Testis (tissue), 3 donors: ENCODE data around the gene SMARCAD1. TPM values are rescaled to one million over a fixed set of nuclear protein-coding genes. Genes with fewer than 3 reads are reported as not detected.
"Not testable (repeated sequence)": the region's sequence is repeated elsewhere in the genome, so short reads cannot be mapped to it uniquely, and the experiment has no call there.

ENCODE experiments used
- DNase-seq: peaks from one replicate; pipeline ENCODE4 v3.0.0-alpha.2; 2019
- H3K27ac ChIP-seq, 2 donors: fragments of 200-600 bp; sonication (generic); one replicate each; pipeline ENCODE4 v1.5.1; 2019
- H3K27me3 ChIP-seq: fragments of 200-600 bp; sonication (generic); one replicate; pipeline ENCODE4 v1.5.1; 2019
- H3K36me3 ChIP-seq: fragments of 200-600 bp; sonication (generic); one replicate; pipeline ENCODE4 v1.5.1; 2017; ENCODE audit warnings: low read depth; ENCODE audit errors: missing control alignments
- H3K4me1 ChIP-seq: fragments of 200-600 bp; sonication (generic); one replicate; pipeline ENCODE4 v1.5.1; 2019
- H3K4me3 ChIP-seq, 2 donors: fragments of 200-600 bp; sonication (generic); one replicate each; pipeline ENCODE4 v1.5.1; 2017 to 2019
- H3K9me3 ChIP-seq: fragments of 200-600 bp; sonication (generic); one replicate; pipeline ENCODE4 v1.5.1; 2017
- POLR2A ChIP-seq: fragments of 450-650 bp; IDR thresholded peaks from one replicate; pipeline ENCODE4 v1.6.1; 2017; ENCODE audit warnings: antibody characterized with exemption, mild to moderate bottlenecking, moderate library complexity
- WGBS, 2 donors: methylation state at CpG; one replicate each; pipeline ENCODE4 v1.1.5; 2018; 5-methylcytosine and 5-hydroxymethylcytosine counted together
- intact Hi-C: fragments of 100-400 bp; cut with DNase I; formaldehyde crosslinking; loops from one replicate; pipeline ENCODE4 v1.15.1; 2023; ENCODE audit warnings: low total_unique reads
- polyA plus RNA-seq: library from polyadenylated mRNA; stranded (reverse); fragments of 350-450 nt; fragmentation: Illumina TruSeq; extraction: RNeasy Lipid Tissue Mini Kit (QIAGEN cat#74804); gene quantifications from one replicate; pipeline ENCODE4 v1.2.3, GENCODE V29; 2014; ENCODE audit warnings: low read depth, low replicate concordance; ENCODE audit not compliant: insufficient read depth
- total RNA-seq, 2 donors: library from RNA; depleted of rRNA; stranded (reverse); fragments of >200 nt; gene quantifications; one replicate each; pipeline ENCODE4 v1.2.3, GENCODE V29; 2016
- TF ChIP-seq, protein P1 (sequence below), 3 experiments: fragments of 450-650 bp in 2 of 3; fragments of 200-600 bp in 1 of 3; sonication (generic) in 1 of 3; IDR thresholded peaks; one replicate each; pipeline ENCODE4 v1.5.1; 2016 to 2019; ENCODE audit warnings: antibody characterized with exemption in 3 of 3, mild to moderate bottlenecking in 2 of 3, moderate library complexity in 1 of 3

The SMARCAD1 gene
- total and polyA plus RNA-seq, 3 donors from 2014 or later, result 17.4 to 35.6 (median 31.7) TPM

DNA sequence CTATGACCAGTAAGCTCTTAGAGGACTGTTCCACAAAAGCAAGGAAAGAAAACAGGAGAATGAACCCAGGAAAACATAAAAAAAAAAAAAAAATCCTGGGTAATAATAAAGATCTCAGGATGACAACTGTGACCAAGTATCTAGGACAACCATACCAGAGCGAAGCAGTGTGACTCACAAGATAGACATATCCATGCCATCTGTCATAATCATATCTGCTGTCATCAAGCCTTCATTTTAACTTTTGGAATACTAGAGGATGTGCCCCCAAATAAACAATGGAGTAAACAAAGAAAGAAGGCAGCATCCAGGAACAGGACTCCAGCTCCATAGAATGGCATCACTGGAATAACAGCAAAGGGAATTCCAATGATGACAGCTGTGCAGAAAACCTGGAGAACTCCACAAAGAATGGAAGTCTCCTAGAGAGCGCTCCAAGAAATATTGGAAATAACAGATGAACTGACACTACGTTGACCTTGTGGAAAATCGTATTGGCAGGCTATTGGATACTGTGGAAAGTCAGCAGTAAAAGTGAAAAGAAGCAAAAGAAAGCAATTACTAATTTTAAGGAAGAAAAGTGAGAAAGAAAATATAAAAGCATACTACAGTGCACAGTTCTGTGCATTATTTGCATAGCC is 99.7 kb downstream of the SMARCAD1 start:
- 73 to 76% methylated on average over 4 of the region's 4 CpGs for WGBS, 2 donors
- intact Hi-C loops, result no loop called here
- Histone ChIP-seq H3K4me3 (no peak overlapping the region), H3K9me3 (no peaks in the 10 kb centered on the region), H3K27me3 (no peaks in the 10 kb centered on the region), H3K4me1 (peaks cover 8% of the 10 kb centered on the region), H3K27ac (no peak overlapping the region), H3K36me3 (no peaks in the 10 kb centered on the region)
- TF ChIP-seq, protein P1, sequence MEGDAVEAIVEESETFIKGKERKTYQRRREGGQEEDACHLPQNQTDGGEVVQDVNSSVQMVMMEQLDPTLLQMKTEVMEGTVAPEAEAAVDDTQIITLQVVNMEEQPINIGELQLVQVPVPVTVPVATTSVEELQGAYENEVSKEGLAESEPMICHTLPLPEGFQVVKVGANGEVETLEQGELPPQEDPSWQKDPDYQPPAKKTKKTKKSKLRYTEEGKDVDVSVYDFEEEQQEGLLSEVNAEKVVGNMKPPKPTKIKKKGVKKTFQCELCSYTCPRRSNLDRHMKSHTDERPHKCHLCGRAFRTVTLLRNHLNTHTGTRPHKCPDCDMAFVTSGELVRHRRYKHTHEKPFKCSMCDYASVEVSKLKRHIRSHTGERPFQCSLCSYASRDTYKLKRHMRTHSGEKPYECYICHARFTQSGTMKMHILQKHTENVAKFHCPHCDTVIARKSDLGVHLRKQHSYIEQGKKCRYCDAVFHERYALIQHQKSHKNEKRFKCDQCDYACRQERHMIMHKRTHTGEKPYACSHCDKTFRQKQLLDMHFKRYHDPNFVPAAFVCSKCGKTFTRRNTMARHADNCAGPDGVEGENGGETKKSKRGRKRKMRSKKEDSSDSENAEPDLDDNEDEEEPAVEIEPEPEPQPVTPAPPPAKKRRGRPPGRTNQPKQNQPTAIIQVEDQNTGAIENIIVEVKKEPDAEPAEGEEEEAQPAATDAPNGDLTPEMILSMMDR (IDR thresholded peaks at IDR 0.05), result no peak
- TF ChIP-seq POLR2A, result no peak
- DNase-seq, result no peak

GRCh38 chr4:94319927-94320326 is 112.3 kb downstream of the SMARCAD1 start:
- H3K27ac ChIP-seq, intact Hi-C loops, H3K36me3 ChIP-seq, H3K9me3 ChIP-seq, H3K4me1 ChIP-seq, DNase-seq, H3K4me3 ChIP-seq, H3K27me3 ChIP-seq: not testable (repeated sequence)

- no peaks in the 10 kb centered on the region for H3K27me3 ChIP-seq
- no peak for DNase-seq
- no peak for TF ChIP-seq POLR2A
- TF ChIP-seq, protein P1 (IDR thresholded peaks at IDR 0.05), result no peak
- no peaks in the 10 kb centered on the region for H3K36me3 ChIP-seq
- no peaks in the 10 kb centered on the region for H3K4me1 ChIP-seq
- no peak overlapping the region for H3K4me3 ChIP-seq
- intact Hi-C loops, result no loop called here
- WGBS, 2 donors, result 75 to 85% methylated on average over 1 of the region's 1 CpG
- H3K9me3 ChIP-seq, result no peaks in the 10 kb centered on the region
- H3K27ac ChIP-seq, result no peak overlapping the region
Observed at GRCh38 chr4:94325835-94326234, 118.2 kb downstream of the SMARCAD1 start.

GRCh38 chr4:94329933-94330332 is 122.3 kb downstream of the SMARCAD1 start:
- H3K27ac ChIP-seq, result no peak overlapping the region
- WGBS, 2 donors, result 68 to 71% methylated on average over 1 of the region's 1 CpG
- H3K4me3 ChIP-seq, result no peak overlapping the region
- no peaks in the 10 kb centered on the region for H3K36me3 ChIP-seq
- no peaks in the 10 kb centered on the region for H3K9me3 ChIP-seq
- H3K4me1 ChIP-seq, result no peaks in the 10 kb centered on the region
- H3K27me3 ChIP-seq, result no peaks in the 10 kb centered on the region
- no peak for DNase-seq
- intact Hi-C loops, result no loop called here
- TF ChIP-seq, protein P1 (IDR thresholded peaks at IDR 0.05), result no peak
- TF ChIP-seq POLR2A, result no peak

DNA sequence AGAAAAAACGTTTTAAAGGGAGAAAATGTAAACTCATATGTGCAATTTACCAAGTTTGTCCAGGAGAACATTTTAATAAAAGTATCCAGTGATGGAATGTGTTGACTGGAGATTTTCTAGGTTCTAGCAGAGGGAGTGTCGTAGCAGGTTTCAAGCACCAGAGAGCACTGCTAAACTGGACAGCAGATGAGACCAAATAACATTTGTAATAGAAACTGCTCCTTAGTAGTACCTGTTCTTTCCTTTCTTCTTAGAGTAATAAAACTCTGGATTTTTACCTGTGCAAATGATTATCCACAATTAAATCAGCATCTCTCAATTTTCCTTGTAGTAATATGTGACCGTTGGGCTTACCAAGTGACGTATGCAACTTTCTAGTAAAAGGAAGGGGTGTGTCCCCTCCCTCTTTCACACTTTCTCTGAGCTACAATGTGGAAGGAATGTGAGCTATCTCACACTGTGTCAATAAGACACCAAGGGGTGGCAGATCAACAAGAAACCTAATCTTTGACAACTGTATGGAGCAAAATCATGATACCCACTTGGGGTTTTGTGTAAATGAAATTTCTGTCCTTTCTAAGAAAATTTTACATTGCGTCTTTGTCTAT is 125.4 kb downstream of the SMARCAD1 start:
- intact Hi-C loops, result no loop called here
- Histone ChIP-seq H3K27ac (no peak overlapping the region), H3K9me3 (no peaks in the 10 kb centered on the region), H3K36me3 (no peaks in the 10 kb centered on the region), H3K4me3 (no peak overlapping the region), H3K27me3 (no peaks in the 10 kb centered on the region), H3K4me1 (no peaks in the 10 kb centered on the region)
- 49 to 58% methylated on average over 5 of the region's 5 CpGs for WGBS, 2 donors
- DNase-seq, result no peak
- TF ChIP-seq, protein P1 (IDR thresholded peaks at IDR 0.05), result no peak
